Measurements from ENCODE around the gene RBM47.
"Not testable (repeated sequence)": the region's sequence is repeated elsewhere in the genome, so short reads cannot be mapped to it uniquely, and the experiment has no call there.

RBM47 gene

GRCh38 chr4:40524366-40525041, 105.2 kb downstream of the RBM47 start:
- DNase-seq = no peak

DNA sequence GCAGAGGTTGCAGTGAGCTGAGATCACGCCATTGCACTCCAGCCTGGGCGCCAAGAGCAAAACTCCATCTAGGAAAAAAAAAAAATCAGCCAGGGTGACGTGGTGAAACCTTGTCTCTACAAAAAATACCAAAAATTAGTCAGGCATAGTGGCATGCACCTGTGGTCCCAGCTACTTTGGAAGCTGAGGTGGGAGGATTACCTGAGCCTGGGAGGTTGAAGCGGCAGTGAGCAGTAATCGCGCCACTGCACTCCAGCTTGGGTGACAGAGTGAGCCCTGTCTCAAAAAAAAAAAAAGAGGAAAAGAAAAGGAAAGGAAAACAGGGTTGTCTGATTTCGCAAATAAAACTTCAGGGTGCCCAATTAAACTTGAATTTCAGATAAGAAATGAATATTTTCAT, 106.1 kb downstream of the RBM47 start:
- no peak for DNase-seq

GRCh38 chr4:40521957-40522356, 107.7 kb downstream of the RBM47 start:
- no peak for DNase-seq

GRCh38 chr4:40520533-40520932, 109.1 kb downstream of the RBM47 start:
- no peak for DNase-seq

- DNase-seq = not testable (repeated sequence)
Observed at GRCh38 chr4:40517081-40517480, 112.6 kb downstream of the RBM47 start.

DNA sequence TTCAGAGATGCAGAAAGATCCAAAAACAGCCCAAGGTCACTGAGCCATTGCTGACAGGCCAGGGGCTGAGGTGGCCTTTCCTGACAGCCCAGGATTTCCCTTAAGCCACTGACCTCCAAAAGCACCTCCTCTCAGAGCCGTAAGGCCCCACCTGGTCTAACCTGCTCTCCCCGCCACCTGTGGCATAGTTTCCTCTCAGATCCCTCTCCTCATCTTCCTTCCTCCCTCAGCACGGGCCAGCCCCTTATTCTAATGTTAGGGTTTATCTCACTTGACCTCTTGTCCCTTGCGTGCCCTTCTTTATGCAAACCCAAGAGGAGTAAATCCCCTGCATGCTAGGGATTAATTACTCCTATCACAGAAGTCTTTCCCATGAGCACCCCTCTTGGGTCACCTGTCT, 113.0 kb downstream of the RBM47 start:
- DNase-seq = no peak

- no peak for DNase-seq
Observed at GRCh38 chr4:40515398-40516293, 114.0 kb downstream of the RBM47 start.

DNA sequence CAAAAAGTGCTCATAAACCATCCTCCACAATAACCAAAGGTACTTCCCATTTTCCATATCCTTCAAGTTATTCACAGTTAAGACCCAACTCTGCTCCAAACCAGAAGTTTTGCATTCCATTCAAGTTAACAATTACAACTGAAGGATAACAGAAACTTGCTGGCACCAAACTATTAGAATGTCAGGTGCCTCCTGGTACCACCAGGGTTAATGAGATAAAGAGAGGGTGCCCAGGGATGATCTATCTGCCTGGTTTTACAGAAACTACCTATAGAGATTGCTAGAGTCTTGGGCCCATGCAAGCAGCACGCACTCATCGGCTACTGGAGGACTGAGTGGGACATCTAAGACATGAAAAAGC, 114.6 kb downstream of the RBM47 start:
- DNase-seq = no peak

- DNase-seq = no peak
Observed at GRCh38 chr4:40514497-40514951, 115.1 kb downstream of the RBM47 start.

DNA sequence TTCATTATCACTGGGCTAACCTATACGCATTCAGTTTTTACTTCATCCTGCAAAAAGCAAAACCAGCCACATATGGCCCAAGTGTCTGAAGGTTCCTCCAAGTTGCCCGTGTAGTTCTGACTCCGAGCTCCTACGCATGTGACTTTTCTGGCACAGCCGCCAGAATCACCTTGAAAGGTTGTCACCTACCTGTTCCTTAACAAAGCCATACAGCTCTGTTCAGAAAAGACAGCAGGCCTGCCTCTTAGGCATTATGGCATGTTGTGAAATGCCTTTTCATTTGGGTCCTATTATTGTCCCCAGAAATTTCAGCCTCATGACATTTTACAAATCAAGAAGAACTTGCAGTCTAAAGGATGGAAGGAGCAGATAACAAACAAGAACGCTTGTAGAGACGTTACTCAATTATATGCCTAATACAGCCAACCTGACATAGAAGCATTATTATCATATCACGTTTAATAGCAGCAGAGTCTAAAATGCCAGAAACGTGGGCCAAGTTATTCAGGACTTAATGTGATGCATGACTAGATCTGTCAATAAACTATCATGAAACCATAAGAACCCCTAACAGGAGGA, 118.5 kb downstream of the RBM47 start:
- DNase-seq = no peak

DNA sequence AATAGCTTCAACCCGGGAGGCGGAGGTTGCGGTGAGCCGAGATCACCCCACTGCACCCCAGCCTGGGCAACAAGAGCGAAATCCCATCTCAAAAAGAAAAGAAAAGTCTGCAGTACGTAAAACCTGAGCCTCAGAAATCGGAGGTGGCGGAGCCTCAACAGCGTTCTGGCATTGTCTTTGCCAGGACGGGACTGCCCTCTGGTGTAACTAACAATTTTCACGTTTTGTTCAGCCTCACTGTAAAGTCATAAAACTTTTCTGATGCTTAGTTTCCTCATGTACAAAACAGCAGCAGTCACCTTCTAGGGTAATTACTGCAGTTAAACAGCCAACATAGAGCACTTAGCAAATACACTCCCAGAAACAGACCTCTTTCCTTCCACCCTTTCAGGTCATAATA, 121.7 kb downstream of the RBM47 start:
- DNase-seq = no peak

GRCh38 chr4:40506492-40506891, 123.2 kb downstream of the RBM47 start:
- DNase-seq = no peak

- DNase-seq = no peak
Observed at GRCh38 chr4:40506066-40506465, 123.6 kb downstream of the RBM47 start.

GRCh38 chr4:40502934-40503333, 126.7 kb downstream of the RBM47 start:
- DNase-seq = no peak

DNA sequence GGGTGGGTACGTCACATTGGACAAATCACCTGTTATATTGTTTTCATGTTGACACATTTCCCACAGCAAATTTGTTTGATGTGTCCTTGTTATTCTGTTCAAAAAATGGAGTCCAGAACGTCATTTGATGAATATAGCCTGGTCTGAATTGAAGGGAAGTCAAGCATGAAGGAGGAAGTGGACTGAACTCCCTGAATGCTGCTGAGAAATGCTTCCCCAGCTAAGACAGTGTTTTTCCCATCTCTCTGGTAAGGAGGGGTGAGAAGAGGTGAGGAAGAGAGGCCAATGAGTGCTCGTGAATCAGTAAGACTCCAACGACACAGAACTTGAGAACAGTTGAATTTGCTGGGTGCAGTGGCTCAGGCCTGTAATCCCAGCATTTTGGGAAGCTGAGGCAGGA, 127.4 kb downstream of the RBM47 start:
- no peak for DNase-seq

- DNase-seq = no peak
Observed at GRCh38 chr4:40500781-40501180, 128.9 kb downstream of the RBM47 start.

GRCh38 chr4:40493160-40493559, 136.5 kb downstream of the RBM47 start:
- no peak for DNase-seq

DNA sequence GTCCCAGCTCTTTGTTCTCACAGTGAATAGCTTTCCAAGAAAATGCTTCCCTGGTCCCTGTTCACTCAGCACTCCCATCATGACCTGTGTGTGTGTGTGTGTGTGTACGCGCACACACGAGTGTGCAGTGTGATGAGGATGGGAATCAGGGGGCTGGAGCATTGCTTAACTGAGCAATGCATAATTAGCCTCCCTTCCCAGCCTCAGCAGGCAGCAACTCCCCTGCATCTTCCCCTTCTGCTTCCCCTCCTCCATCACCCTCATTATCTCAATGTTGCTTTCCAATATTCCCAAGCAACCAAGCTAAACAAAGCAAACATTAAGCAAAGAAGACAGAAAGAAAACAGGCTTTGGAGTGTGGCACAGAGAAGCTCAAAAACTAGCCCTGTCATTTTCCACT, 137.0 kb downstream of the RBM47 start:
- DNase-seq = no peak

GRCh38 chr4:40490481-40490880, 139.2 kb downstream of the RBM47 start:
- no peak for DNase-seq

DNA sequence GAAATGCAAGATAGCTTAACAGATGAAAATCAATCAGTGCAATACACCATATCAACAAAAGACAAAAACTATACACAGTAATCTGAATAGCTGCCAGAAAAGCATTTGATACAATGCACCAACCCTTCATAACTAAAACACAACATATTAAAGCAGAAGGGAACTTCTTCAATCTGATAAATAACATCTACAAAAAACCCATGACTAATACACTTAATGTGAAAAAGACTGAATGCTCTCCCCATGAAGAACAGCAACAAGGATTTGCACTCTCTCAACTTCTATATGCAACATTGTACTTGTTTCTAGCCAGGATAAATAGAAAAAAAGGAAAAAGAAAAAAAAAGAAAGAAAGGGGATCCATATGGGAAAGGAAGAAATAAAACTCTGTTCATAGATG, 139.7 kb downstream of the RBM47 start:
- no peak for DNase-seq

DNA sequence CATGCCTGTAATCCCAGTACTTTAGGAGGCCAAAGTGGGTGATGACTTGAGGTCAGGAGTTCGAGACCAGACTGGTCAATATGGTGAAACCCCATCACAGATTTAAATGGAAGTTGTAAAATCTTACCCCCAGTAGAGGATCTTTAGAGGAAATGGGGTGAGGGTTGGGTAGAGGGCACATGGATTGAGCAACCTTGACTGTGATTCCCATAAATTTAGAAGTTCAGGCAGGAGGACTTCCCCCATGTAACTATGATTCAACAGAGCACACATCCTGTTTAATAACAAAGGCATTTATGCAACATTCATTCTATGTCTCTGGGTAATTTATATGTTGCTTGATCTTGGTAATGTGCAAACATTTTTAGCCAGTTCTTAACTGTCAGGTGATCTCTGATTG, 143.1 kb downstream of the RBM47 start:
- DNase-seq = no peak

DNA sequence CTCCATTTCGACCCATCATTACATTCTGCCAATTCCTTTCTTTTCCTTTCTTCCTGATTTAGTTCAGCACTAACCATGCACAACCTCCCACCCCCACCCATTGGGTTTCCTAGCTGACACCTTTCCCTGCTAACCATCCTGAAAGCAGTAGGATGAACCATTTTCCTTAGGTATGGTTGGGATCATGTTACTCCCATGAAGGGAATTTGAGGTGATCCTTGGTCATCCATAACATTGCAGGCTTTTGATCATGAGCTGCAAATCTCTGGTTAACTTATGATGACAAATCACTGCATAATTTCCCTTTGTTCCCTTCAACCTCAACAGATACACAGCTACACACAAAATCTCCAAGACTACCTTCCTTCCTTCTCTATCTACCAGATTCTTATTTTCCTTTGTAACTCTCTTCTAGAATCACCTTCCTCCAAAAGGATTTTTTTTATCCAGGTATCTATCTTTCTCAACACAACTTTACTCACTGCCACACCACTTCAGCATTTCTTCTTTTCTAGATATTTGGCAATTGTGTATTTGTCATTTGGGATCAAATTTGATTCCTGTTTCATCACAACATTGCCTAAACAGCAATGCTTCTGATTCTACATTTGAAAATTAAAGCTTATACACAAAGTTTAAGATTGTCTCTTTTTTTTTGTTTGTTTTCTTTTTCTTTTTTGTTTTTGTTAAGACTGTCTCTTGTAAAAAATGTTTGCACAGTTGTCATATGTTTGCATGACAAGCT, 145.1 kb downstream of the RBM47 start:
- DNase-seq = no peak

DNA sequence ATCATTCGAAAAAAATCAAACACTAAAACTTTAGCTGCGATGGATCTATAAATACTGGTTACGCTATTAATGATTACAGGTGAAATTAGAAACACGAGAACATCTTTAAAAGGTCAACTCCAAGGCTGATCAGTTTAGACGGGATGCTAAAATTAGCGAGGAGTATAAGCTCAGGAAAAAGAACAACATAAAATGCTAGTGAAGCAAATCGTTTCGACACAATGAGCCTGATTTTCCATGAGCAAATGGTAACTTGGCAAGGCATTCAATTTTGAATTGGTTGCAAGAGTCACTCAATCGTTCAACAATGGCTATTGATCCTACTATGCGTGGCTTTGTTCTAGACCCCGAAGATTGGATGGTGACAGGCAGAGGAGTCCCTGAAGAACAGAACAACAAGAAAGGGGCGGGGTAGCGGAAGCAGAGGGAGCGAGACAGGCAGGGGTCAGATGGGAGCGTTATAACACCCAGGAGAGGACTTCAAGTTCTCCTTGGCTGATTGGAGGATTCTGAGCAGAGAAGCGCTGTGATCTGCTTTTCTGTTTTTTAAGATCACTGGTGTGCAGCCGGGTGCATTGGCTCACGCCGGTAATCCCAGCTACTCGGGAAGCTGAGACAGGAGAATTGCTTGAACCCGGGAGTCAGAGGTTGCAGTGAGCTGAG, 146.5 kb downstream of the RBM47 start:
- no peak for DNase-seq

Data from NCI-H1417 treated with DMSO at 0.1 percent for 48 hours (cell line).